ENCODE measurements around the gene KIF16B. TPM values are rescaled to one million over a fixed set of nuclear protein-coding genes. Genes with fewer than 3 reads are reported as not detected.

KIF16B gene
- polyA plus RNA-seq, 1 experiment: 10.2 TPM

GRCh38 chr20:16451982-16452381, 121.3 kb downstream of the KIF16B start:
- Histone ChIP-seq H3K27me3 (ENCODE audit: control insufficient read depth, insufficient read depth, low read length) (no peaks in the 10 kb centered on the region), H3K9me3 (ENCODE audit: control insufficient read depth, insufficient read depth, low read length) (no peaks in the 10 kb centered on the region), H3K4me3 (ENCODE audit: low read depth, low read length) (no peak overlapping the region), H3K27ac (ENCODE audit: low read depth, low read length) (no peak overlapping the region)
- DNase-seq (ENCODE audit: low read depth, low spot score): no peak
- no peak for TF ChIP-seq CTCF (IDR thresholded peaks at IDR 0.05; ENCODE audit: low read depth, low read length)
- ChIA-PET CTCF (interaction anchor here (0.6 to 3.4 kb wide), 2 partner anchors 23 to 24 kb away, joined by 3 to 18 read pairs; no protein-coding TSS in a partner anchor), POLR2A (no interaction called here)

GRCh38 chr20:16451001-16451400, 122.2 kb downstream of the KIF16B start:
- CTCF ChIA-PET: interaction anchor here (3.4 kb wide), 1 partner anchor 25 kb away, joined by 18 read pairs; no protein-coding TSS in a partner anchor
- POLR2A ChIA-PET: no interaction called here

GRCh38 chr20:16446991-16447390, 126.3 kb downstream of the KIF16B start:
- DNase-seq (ENCODE audit: low read depth, low spot score): no peak
- no peak overlapping the region for H3K27ac ChIP-seq (ENCODE audit: low read depth, low read length)
- CTCF ChIA-PET: interaction anchor here (3.3 kb wide), 1 partner anchor 29 kb away, joined by 11 read pairs; no protein-coding TSS in a partner anchor
- no peaks in the 10 kb centered on the region for H3K9me3 ChIP-seq (ENCODE audit: control insufficient read depth, insufficient read depth, low read length)
- H3K27me3 ChIP-seq (ENCODE audit: control insufficient read depth, insufficient read depth, low read length): no peaks in the 10 kb centered on the region
- POLR2A ChIA-PET: no interaction called here
- no peak overlapping the region for H3K4me3 ChIP-seq (ENCODE audit: low read depth, low read length)
- TF ChIP-seq CTCF (IDR thresholded peaks at IDR 0.05; ENCODE audit: low read depth, low read length): no peak

More at GRCh38 chr20:16451001-16451400, 122.2 kb downstream of the KIF16B start:
- no peak for DNase-seq (ENCODE audit: low read depth, low spot score)
- H3K9me3 ChIP-seq (ENCODE audit: control insufficient read depth, insufficient read depth, low read length): no peaks in the 10 kb centered on the region
- TF ChIP-seq CTCF (IDR thresholded peaks at IDR 0.05; ENCODE audit: low read depth, low read length): no peak
- no peak overlapping the region for H3K4me3 ChIP-seq (ENCODE audit: low read depth, low read length)
- H3K27ac ChIP-seq (ENCODE audit: low read depth, low read length): no peak overlapping the region
- no peaks in the 10 kb centered on the region for H3K27me3 ChIP-seq (ENCODE audit: control insufficient read depth, insufficient read depth, low read length)

GRCh38 chr20:16446246-16446645, 127.0 kb downstream of the KIF16B start:
- POLR2A ChIA-PET: no interaction called here
- H3K27ac ChIP-seq (ENCODE audit: low read depth, low read length): no peak overlapping the region
- no peak overlapping the region for H3K4me3 ChIP-seq (ENCODE audit: low read depth, low read length)
- no peaks in the 10 kb centered on the region for H3K27me3 ChIP-seq (ENCODE audit: control insufficient read depth, insufficient read depth, low read length)
- TF ChIP-seq CTCF (IDR thresholded peaks at IDR 0.05; ENCODE audit: low read depth, low read length): no peak
- CTCF ChIA-PET: no interaction called here
- DNase-seq (ENCODE audit: low read depth, low spot score): no peak
- H3K9me3 ChIP-seq (ENCODE audit: control insufficient read depth, insufficient read depth, low read length): no peaks in the 10 kb centered on the region

GRCh38 chr20:16445482-16445881, 127.8 kb downstream of the KIF16B start:
- POLR2A ChIA-PET: no interaction called here
- no peak for TF ChIP-seq CTCF (IDR thresholded peaks at IDR 0.05; ENCODE audit: low read depth, low read length)
- H3K27ac ChIP-seq (ENCODE audit: low read depth, low read length): no peak overlapping the region
- no peak overlapping the region for H3K4me3 ChIP-seq (ENCODE audit: low read depth, low read length)
- no peaks in the 10 kb centered on the region for H3K9me3 ChIP-seq (ENCODE audit: control insufficient read depth, insufficient read depth, low read length)
- DNase-seq (ENCODE audit: low read depth, low spot score): no peak
- H3K27me3 ChIP-seq (ENCODE audit: control insufficient read depth, insufficient read depth, low read length): no peaks in the 10 kb centered on the region
- CTCF ChIA-PET: no interaction called here

All from AG04450 (cell line).